Measurements from ENCODE around the gene NRP2.

The NRP2 gene

DNA sequence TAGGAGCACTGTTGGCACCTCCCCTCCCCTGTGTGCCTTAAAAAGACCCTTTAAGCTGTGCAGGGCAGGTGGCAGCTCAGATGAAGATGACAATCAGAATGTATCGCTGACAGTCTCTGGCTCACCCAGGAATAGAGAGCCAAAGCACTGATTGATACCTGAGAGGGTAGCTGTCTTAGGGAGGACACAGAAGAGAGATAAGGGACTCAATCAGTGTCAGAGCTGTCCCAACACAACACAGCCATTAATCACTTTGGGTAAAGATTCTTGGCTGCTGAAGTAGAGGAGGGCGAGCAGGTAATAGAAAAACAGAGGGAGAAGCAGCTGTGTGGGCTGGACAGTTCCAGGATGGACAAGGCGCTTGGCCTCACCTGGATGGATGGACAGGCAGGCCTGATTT lies 124.9 kb downstream of the NRP2 start:
- DNase-seq (ENCODE audit: low read depth) = no peak

DNA sequence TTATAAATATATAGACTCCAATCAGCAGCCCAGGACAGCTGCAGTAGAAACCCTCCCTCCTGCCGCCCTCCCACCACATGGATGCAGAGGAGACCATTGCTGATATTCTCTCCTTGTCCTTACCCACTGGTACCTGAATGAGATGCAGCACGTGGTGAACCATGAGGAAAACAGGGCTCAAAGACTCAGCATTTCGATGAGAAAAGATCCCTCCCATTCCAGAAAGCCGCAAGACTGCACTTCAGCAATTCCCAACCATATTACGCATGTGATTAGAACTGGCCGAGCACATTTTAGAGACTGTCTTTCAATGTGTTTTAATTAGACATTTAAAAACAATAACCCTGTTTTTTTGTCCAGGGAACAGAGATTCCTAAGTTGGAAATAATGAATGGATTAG lies 125.5 kb downstream of the NRP2 start:
- no peak for DNase-seq (ENCODE audit: low read depth)

- no peak for DNase-seq (ENCODE audit: low read depth)
These were observed 126.3 kb downstream of the NRP2 start for GRCh38 chr2:205808486-205809121.

- no peak for DNase-seq (ENCODE audit: low read depth)
These were observed 129.1 kb downstream of the NRP2 start for GRCh38 chr2:205811387-205811786.

DNA sequence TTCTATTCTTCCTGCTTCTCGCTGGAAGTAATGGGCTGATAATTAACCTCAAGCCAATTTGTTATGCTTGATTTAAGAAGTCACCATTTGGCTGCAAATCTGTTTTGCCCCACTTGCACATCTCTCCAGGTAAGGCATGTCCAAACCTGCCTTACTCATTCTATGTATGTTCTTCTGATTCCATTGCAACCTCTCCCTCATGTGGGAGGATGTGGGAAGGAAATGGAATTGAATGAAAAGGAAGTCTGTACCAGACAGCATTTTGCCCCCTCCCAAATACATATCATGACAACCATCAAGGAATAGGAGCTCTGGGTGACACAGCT lies 131.7 kb downstream of the NRP2 start:
- no peak for DNase-seq (ENCODE audit: low read depth)

DNA sequence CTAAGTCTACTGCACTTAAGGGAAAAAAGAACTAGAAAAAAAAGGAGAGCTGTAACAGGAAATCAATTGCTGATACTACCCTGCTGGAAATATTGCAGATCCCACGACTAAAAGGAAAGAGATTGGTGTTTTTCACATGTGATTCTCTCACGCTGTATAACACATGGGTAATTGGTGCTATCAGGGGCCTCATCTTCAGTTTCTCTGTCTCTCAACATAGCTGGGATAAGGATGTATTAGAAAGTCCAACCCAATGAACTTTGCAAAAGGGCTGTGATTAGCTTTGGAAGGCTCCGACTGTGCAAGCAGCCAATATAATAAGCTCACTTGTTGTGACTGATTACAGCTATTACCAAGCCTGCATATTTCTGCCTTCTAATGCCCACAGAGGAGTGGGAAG lies 133.4 kb downstream of the NRP2 start:
- DNase-seq (ENCODE audit: low read depth) = no peak

DNA sequence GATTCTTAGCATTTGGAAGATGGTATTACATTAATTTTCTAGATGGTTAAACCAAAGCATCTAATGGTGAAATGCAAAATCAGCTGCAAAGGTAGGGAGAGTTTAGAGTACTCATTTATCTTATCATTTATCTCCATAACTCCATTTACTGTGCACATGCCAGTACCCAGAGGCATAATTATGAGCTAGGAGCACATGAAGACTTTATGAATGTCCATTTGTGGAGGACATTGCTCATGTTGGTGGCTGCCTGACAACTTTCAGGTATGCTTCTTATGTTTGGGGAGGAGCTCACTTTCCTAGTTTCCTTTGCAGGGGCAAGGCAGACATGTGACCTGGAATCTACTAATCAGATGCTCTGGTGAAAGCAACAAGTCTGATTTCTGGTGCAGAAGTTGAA lies 134.0 kb downstream of the NRP2 start:
- no peak for DNase-seq (ENCODE audit: low read depth)

- DNase-seq (ENCODE audit: low read depth) = no peak
These were observed 140.3 kb downstream of the NRP2 start for GRCh38 chr2:205822579-205822978.

- no peak for DNase-seq (ENCODE audit: low read depth)
These were observed 145.6 kb downstream of the NRP2 start for GRCh38 chr2:205827809-205828365.

- no peak for DNase-seq (ENCODE audit: low read depth)
These were observed 151.6 kb downstream of the NRP2 start for GRCh38 chr2:205833864-205834263.

DNA sequence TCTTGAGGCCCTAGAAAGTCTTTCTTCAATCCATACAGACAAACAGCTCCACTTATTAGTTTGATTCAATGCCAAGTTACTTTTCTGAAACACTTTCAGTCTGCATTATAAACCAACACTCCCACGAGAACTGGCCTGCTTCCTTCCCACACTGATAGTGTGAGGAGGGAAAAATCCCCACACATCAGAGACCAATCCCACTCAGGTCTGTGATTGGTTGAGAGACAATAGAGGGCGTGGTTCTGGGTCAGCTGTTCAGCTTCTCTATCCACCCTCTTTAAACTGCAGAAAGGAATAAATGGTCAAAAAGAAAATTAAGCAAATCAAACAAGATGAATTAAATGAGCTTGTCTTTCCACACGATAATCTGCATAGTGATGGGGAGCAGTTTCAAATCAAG lies 152.5 kb downstream of the NRP2 start:
- DNase-seq (ENCODE audit: low read depth) = no peak

GRCh38 chr2:205835251-205835791 lies 153.0 kb downstream of the NRP2 start:
- no peak for DNase-seq (ENCODE audit: low read depth)

DNA sequence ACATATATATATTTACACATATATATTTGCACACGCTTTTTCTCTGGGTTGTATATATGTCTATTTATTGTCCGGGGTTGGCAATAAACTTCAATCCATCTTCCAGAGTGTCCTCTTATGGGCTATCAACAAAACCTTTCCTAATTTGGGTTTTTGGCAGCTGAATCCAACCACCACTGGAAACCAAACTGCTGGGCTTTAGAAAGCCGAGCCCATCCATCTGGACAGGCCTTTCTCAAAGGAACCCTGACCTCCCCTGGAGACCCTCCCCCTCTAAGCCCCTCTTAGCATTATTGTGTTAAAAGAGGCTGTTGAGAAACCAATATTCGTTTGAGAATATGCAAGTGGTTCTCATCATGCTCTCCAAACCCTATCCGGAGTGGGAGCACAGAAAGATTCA lies 153.6 kb downstream of the NRP2 start:
- DNase-seq (ENCODE audit: low read depth) = no peak

DNA sequence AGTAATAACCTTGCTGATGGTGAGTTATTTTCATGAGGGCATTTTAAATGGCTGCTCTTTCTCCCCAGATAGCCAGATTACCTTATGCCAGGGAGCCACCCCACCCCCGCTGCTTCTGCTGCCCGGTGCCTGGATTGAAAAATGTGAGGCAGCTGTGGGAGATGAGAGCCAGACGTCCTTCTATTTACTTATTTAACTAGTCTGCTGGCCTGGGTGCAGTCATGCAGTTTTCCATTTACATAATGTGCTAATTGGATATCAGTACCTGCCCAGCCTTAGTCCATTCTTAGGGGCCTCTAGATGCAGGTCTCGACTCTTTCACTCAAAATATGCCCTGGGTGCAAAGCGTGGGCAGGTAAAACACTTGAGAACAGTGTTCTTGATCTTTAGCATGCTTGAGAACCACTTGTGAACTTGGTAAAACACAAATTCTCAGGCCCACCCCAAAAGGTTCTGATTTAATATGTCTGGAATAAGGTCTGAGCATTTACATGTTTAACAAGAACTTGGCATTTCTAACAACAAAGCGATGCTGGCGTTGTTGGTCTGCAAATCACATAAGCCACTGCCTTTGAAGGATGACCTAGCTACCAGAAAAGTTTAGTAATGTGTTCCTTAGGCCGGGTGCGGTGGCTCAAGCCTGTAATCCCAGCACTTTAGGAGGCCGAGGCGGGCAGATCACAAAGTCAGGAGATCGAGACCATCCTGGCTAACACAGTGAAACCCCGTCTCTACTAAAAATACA lies 154.3 kb downstream of the NRP2 start:
- no peak for DNase-seq (ENCODE audit: low read depth)

DNA sequence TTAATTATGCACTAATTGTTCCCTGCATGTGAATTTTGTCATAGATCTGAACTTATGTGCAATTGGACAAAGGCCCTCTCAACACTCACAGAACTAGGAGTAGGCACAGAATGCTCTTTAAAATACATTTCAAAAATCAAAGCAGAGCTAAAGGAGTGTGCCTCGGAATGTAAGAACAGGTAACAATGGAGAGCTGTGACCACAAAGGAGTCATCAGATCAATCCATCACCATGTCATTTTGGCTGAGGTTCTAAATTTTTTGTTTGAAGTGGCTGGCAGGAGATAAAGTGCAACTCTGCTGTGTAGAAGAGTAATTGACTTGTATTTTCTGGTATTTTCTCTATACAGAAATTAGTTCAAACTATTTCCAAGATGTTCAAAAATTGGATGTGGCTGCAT lies 155.4 kb downstream of the NRP2 start:
- DNase-seq (ENCODE audit: low read depth) = no peak

- no peak for DNase-seq (ENCODE audit: low read depth)
These were observed 163.1 kb downstream of the NRP2 start for GRCh38 chr2:205845446-205845845.

Data from activated T-helper 9 cell treated with anti-CD3 and anti-CD28 coated beads, Interleukin-2, amount 50 U/mL, for 16 hours (primary cell).